ENCODE measurements around the gene C1orf35. TPM values are rescaled to one million over a fixed set of nuclear protein-coding genes. Genes with fewer than 3 reads are reported as not detected.

Gene C1orf35
- total and polyA plus RNA-seq, 9 of the 15 experiments (the other 6 are each of a cell fraction or from before 2014, with no cell fraction given) = 3.2 to 48.7 (median 12.5) TPM

GRCh38 chr1:228139406-228139930 lies 36.3 kb upstream of the C1orf35 start (continued):
- TF ChIP-seq ZNF280B (CRISPR knock-in tag; IDR thresholded peaks at IDR 0.05) (no peak), GABPB1 (CRISPR knock-in tag; IDR thresholded peaks at IDR 0.05) (peak; percentile 93), KLF6 (CRISPR knock-in tag; IDR thresholded peaks at IDR 0.05; ENCODE audit: borderline replicate concordance) (0 out of 2 replicates have a peak, but pooled peaks have one; percentile 10), ZNF3 (CRISPR knock-in tag; IDR thresholded peaks at IDR 0.05) (no peak), CREB3L1 (IDR thresholded peaks at IDR 0.05; ENCODE audit: borderline replicate concordance, low read depth) (no peak), ELK3 (CRISPR knock-in tag; IDR thresholded peaks at IDR 0.05) (peak; percentile 55; the same call in 1 of the 2 replicates), MAFK (IDR thresholded peaks at IDR 0.05; ENCODE audit: low read length) (no peak), MCM3 (IDR thresholded peaks at IDR 0.05) (no peak), ZNF740 (CRISPR knock-in tag; IDR thresholded peaks at IDR 0.05) (no peak), ZNF740 (tag; IDR thresholded peaks at IDR 0.05) (no peak), NR2C2 (CRISPR knock-in tag; IDR thresholded peaks at IDR 0.05) (no peak), NR2C2 (tag; IDR thresholded peaks at IDR 0.05) (no peak), CBX1 (IDR thresholded peaks at IDR 0.05; ENCODE audit: low read depth) (no peak; the same call in 1 of the 2 replicates), RNF219 (CRISPR knock-in tag; IDR thresholded peaks at IDR 0.05) (no peak), THRA (IDR thresholded peaks at IDR 0.05) (no peak), MIER1 (IDR thresholded peaks at IDR 0.05; ENCODE audit: low read depth) (peak; percentile 52; the same call in 1 of the 2 replicates), KAT7 (CRISPR knock-in tag; IDR thresholded peaks at IDR 0.05; ENCODE audit: borderline replicate concordance) (no peak), ATF6 (CRISPR knock-in tag; IDR thresholded peaks at IDR 0.05) (no peak)
